ENCODE results near the gene PAN2.
"Not testable (repeated sequence)": the region's sequence is repeated elsewhere in the genome, so short reads cannot be mapped to it uniquely, and the experiment has no call there.

The PAN2 gene

GRCh38 chr12:56272468-56272867, 61.3 kb downstream of the PAN2 start:
- DNase-seq (ENCODE audit: low read depth in 1 of 2, low spot score in 1 of 2) = not testable (repeated sequence)

DNA sequence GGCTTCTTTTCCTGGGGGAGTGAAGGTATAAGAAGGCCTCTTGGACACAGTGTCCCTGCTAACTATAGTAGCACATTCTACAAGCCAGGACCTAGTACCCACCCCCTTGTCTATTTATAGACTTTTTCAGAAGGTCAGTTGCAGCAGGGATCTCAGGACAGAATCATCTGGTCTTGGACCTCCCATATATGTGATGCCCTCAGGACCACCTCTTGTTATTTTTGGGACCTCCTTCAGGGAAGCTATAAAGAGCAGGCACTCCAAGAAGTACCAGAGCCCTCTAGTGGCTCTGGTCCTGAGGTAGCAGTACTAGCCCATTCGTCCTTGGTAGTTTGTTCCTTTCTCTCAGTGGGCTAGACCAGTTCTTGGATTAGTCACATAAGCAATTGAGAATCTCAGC, 62.8 kb downstream of the PAN2 start:
- no peak for DNase-seq (ENCODE audit: low read depth in 1 of 2, low spot score in 1 of 2)

DNA sequence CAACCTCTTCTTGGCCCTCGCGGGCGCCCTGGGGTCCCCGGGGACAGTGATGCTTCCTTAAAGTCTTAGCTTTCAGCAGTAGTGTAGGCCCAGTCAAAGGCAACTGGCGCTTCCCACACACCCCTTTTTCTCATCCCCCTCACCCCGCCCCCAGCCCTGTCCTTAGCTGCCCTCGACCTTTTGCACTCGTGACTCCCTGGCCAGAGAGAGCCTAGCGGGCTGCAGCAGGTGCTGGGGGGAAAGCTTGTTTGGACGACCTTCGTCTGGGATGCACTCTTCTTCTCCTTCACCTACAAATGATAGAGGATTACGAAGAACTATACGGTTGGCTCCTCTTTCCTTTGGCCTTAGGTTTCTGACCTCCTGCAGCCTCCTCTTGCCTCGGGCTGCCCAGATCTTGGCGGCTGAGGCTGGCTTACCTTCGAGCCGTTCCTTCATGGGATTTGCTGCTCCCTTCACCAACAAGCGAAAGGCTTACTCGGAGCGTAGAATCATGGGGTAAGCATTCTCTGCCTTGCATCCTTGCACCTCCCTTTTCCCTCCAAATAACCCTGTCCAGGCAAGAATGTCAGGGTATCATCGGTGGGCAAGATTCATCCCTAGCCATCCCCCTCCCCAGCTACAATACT, 66.2 kb downstream of the PAN2 start:
- DNase-seq (ENCODE audit: low read depth in 1 of 2, low spot score in 1 of 2) = no peak

GRCh38 chr12:56266693-56267442, 66.9 kb downstream of the PAN2 start, which contains the start of gene COQ10A:
TSS of gene COQ10A (plus strand) at chr12:56266942. CDS start at chr12:56267119, 177 bp downstream.
- DNase-seq (ENCODE audit: low read depth in 1 of 2, low spot score in 1 of 2) = peak; percentile 66 to 84
